ENCODE data around the gene PAPPA.

DNA sequence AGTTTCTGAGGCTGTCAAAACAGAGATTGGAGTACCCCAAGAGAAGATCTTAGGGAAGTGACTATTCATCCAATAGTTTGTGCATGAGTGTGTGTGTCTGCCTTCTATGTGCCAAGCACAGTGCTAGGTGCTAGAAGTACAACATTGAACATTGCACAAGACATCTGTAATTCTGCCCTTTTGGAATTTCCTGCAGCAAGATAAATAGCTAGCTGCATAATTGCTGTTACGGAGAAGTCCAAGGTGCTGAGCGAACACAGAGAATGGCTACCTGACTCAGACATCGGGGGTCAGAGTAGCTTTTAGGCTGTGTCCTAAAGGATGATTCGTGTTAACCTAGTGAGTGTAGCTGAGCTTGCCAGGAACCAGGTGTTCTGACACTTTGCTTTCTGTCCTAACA is 44.8 kb downstream of the PAPPA start:
- TF ChIP-seq, protein P1, sequence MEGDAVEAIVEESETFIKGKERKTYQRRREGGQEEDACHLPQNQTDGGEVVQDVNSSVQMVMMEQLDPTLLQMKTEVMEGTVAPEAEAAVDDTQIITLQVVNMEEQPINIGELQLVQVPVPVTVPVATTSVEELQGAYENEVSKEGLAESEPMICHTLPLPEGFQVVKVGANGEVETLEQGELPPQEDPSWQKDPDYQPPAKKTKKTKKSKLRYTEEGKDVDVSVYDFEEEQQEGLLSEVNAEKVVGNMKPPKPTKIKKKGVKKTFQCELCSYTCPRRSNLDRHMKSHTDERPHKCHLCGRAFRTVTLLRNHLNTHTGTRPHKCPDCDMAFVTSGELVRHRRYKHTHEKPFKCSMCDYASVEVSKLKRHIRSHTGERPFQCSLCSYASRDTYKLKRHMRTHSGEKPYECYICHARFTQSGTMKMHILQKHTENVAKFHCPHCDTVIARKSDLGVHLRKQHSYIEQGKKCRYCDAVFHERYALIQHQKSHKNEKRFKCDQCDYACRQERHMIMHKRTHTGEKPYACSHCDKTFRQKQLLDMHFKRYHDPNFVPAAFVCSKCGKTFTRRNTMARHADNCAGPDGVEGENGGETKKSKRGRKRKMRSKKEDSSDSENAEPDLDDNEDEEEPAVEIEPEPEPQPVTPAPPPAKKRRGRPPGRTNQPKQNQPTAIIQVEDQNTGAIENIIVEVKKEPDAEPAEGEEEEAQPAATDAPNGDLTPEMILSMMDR (IDR thresholded peaks at IDR 0.05), result no peak
- no peak for TF ChIP-seq POLR2A (IDR thresholded peaks at IDR 0.05)

All from uterus (tissue), 2 donors.